K562 (cell line): Measurements from ENCODE around the gene KHSRP. TPM values are rescaled to one million over a fixed set of nuclear protein-coding genes. Genes with fewer than 3 reads are reported as not detected.

Experiments used
- ATAC-seq: fragments of 200-7000 bp; cut with Tn5 transposase; 3 replicates; pipeline ENCODE4 v1.9.1; 2020; ENCODE audit warnings: moderate library complexity
- BruUV-seq: library from RNA; stranded (reverse); fragments of 400-500 nt; replicated peaks from 2 replicates; lab custom pipeline; 2021; lab: Mats Ljungman, UMichigan
- CTCF ChIA-PET: fragments of 300-600 bp; formaldehyde crosslinking; extraction: SDS; loops from one replicate; lab custom pipeline; 2021; ENCODE audit warnings: low intra/inter-chr PET ratio; lab: Yijun Ruan, JAX
- POLR2A ChIA-PET: fragments of 300-600, 350-650 bp; sonication (Branson Sonifier 250); formaldehyde crosslinking; extraction: SDS; loops from one replicate; lab custom pipeline; 2021; ENCODE audit warnings: antibody characterized with exemption, inconsistent platforms; lab: Yijun Ruan, JAX
- DNase-seq, 4 experiments: peaks; one replicate each; pipeline versions ENCODE4 v3.0.0 to v3.0.0-alpha.2; 2011 to 2018; ENCODE audit warnings: low spot score in 3 of 4, mixed read lengths in 3 of 4; ENCODE audit errors: extremely low read depth in 1 of 4
- FAIRE-seq: peaks from 2 replicates; lab custom pipeline; 2011; peaks lifted over from hg19 to GRCh38; lab: Jason Lieb, UNC
- H2AFZ ChIP-seq: 2 replicates; pipeline ENCODE4 v1.6.0; 2011; ENCODE audit warnings: low read depth, low read length, control low read depth, inconsistent platforms
- H3K27ac ChIP-seq: fragments of 200-600 bp; 3 replicates; pipeline ENCODE4 v1.8.0; 2011; ENCODE audit warnings: low read depth, mild to moderate bottlenecking, control low read depth, inconsistent platforms, low read length, moderate library complexity, mixed read lengths; ENCODE audit errors: extremely low read depth
- H3K27me3 ChIP-seq, 2 experiments: fragments of 300-600 bp in 1 of 2; 2 replicates in 1 of 2; 3 replicates in 1 of 2; pipeline versions ENCODE4 v1.6.0 to v1.8.0; 2011; ENCODE audit warnings: inconsistent platforms in 2 of 2, low read length in 2 of 2, mild to moderate bottlenecking in 1 of 2, mixed read lengths in 1 of 2, moderate library complexity in 1 of 2; ENCODE audit not compliant: control insufficient read depth in 2 of 2, insufficient read depth in 2 of 2
- H3K36me3 ChIP-seq: fragments of 300-600 bp; 3 replicates; pipeline ENCODE4 v1.8.0; 2011; ENCODE audit warnings: mild to moderate bottlenecking, low read length, inconsistent platforms; ENCODE audit not compliant: control insufficient read depth, insufficient read depth
- H3K4me1 ChIP-seq, 2 experiments: fragments of 200-600 bp in 1 of 2; replicated peaks in 1 of 2; 2 replicates in 1 of 2; 3 replicates in 1 of 2; pipeline versions ENCODE4 v1.5.1 to v1.8.0; 2011; ENCODE audit warnings: inconsistent platforms in 2 of 2, low read length in 2 of 2, mild to moderate bottlenecking in 1 of 2, mixed read lengths in 1 of 2, moderate library complexity in 1 of 2; ENCODE audit not compliant: control insufficient read depth in 2 of 2, insufficient read depth in 2 of 2
- H3K4me2 ChIP-seq: 2 replicates; pipeline ENCODE4 v1.6.1; 2011; ENCODE audit warnings: low read length, control low read depth, inconsistent platforms, mixed read lengths; ENCODE audit not compliant: insufficient read depth
- H3K4me3 ChIP-seq: fragments of 200-600 bp; sonication (generic), shearing (Covaris generic); 2 replicates; pipeline ENCODE4 v1.5.1; 2016; ENCODE audit warnings: control low read depth, inconsistent platforms
- H3K79me2 ChIP-seq: fragments of 200-600 bp; 3 replicates; pipeline ENCODE4 v1.8.0; 2011; ENCODE audit warnings: low read length, inconsistent platforms; ENCODE audit not compliant: control insufficient read depth, insufficient read depth
- H3K9ac ChIP-seq, 2 experiments: 2 replicates each; pipeline versions ENCODE4 v1.6.0 to v1.6.1; 2011; ENCODE audit warnings: low read depth in 2 of 2, low read length in 2 of 2, control low read depth in 1 of 2, inconsistent platforms in 1 of 2, mild to moderate bottlenecking in 1 of 2, mixed read lengths in 1 of 2; ENCODE audit not compliant: insufficient read depth in 1 of 2
- H3K9me1 ChIP-seq: one replicate; pipeline ENCODE4 v1.6.0; 2011; ENCODE audit warnings: inconsistent platforms, mild to moderate bottlenecking, low read length, moderate library complexity; ENCODE audit not compliant: control insufficient read depth, insufficient read depth
- H3K9me3 ChIP-seq: replicated peaks from 2 replicates; pipeline ENCODE4 v1.5.1; 2011; ENCODE audit warnings: low read depth, low read length, inconsistent platforms; ENCODE audit not compliant: control insufficient read depth, insufficient read depth
- H4K20me1 ChIP-seq: replicated peaks from 2 replicates; pipeline ENCODE4 v1.6.1; 2011; ENCODE audit warnings: low read length, inconsistent platforms, mixed read lengths; ENCODE audit not compliant: control insufficient read depth, insufficient read depth
- TSC22D4 ChIP-seq: fragments of 450-650 bp; IDR thresholded peaks from 2 replicates; pipeline ENCODE4 v1.6.1; 2016; ENCODE audit warnings: missing genetic modification characterization, missing biosample characterization, control low read depth
- VEZF1 ChIP-seq: fragments of 200-800 bp; sonication (Bioruptor generic); IDR thresholded peaks from 2 replicates; pipeline ENCODE4 v1.6.1; 2017; ENCODE audit warnings: missing genetic modification characterization, missing compliant biosample characterization
- WGBS: fragments of 100-300 bp; shearing (Covaris generic); methylation state at CpG from one replicate; pipeline ENCODE4 v1.1.6; 2016; ENCODE audit warnings: low coverage, mixed read lengths; ENCODE audit not compliant: insufficient coverage; ENCODE audit errors: missing lambda C conversion rate; 5-methylcytosine and 5-hydroxymethylcytosine counted together
- in situ Hi-C: fragments of 300-500 bp; cut with MboI; formaldehyde crosslinking; loops from 4 replicates; pipeline ENCODE4 v1.15.0; 2018; ENCODE audit warnings: inconsistent platforms, mixed read lengths
- intact Hi-C: fragments of 100-400 bp; cut with micrococcal nuclease; formaldehyde crosslinking; loops from 2 replicates; pipeline ENCODE4 v1.14.2; 2022
- polyA plus RNA-seq, 8 experiments: library from polyadenylated mRNA; depleted of rRNA in 4 of 8; stranded (reverse) in 5 of 8; unstranded in 3 of 8; fragments of >200 nt; fragmentation: Nextera tagmentation in 2 of 8; fragmentation: Illumina TruSeq in 1 of 8; extraction: Ambion mirVana in 2 of 8; extraction: Trizol in 1 of 8; gene quantifications; 2 replicates each; pipeline versions ENCODE4 v1.2.1 to v1.2.3, GENCODE V29; 2011 to 2014; ENCODE audit warnings: inconsistent platforms in 1 of 8, missing spikeins in 1 of 8
- total RNA-seq, 7 experiments: library from RNA; depleted of rRNA in 6 of 7; stranded (reverse); fragments of >200 nt in 6 of 7; fragmentation: Illumina TruSeq in 2 of 7; extraction: Trizol in 2 of 7; gene quantifications; 2 replicates each; pipeline versions ENCODE4 v1.2.1 to v1.2.3, GENCODE V29; 2011 to 2021; ENCODE audit warnings: low replicate concordance in 1 of 7

KHSRP gene
- total and polyA plus RNA-seq, 9 of the 15 experiments (the other 6 are each of a cell fraction or from before 2014, with no cell fraction given), result 4.2 to 564 (median 139) TPM

- in situ Hi-C loops (no loop called here), intact Hi-C loops (no loop called here)
- no peaks in the 10 kb centered on the region for H3K27me3 ChIP-seq
- H3K4me2 ChIP-seq, result no peak overlapping the region
- H3K9me1 ChIP-seq, result no peaks in the 10 kb centered on the region
- no peak overlapping the region for H3K9ac ChIP-seq
- no peaks in the 10 kb centered on the region for H3K9me3 ChIP-seq
- ATAC-seq (no peak), FAIRE-seq (no peak), DNase-seq (peak in 1 of 4 experiments; percentile 21)
- ChIA-PET POLR2A (no interaction called here), CTCF (interaction anchor here (0.6 kb wide), 1 partner anchor 10 kb away, joined by 3 read pairs; no protein-coding TSS in a partner anchor)
- no peak overlapping the region for H3K27ac ChIP-seq
- peaks cover 5% of the 10 kb centered on the region; the same call in 1 of the 2 replicates for H4K20me1 ChIP-seq
- no peak for TF ChIP-seq TSC22D4 (tag)
- 0 out of 2 replicates have a peak, but pooled peaks have one; percentile 8 for TF ChIP-seq VEZF1
- no peak overlapping the region for H3K4me3 ChIP-seq
- H3K79me2 ChIP-seq, result no peaks in the 10 kb centered on the region
- no TSS peak for BruUV-seq
- peaks cover 49% of the 10 kb centered on the region; the same call in 1 of the 3 replicates for H3K36me3 ChIP-seq
- no peak overlapping the region for H2AFZ ChIP-seq
- peaks cover 0 to 46% of the 10 kb centered on the region in 2 experiments; a peak in 2 of 5 replicates for H3K4me1 ChIP-seq
- WGBS, result 69% methylated on average over 4 of the region's 10 CpGs
Measured at GRCh38 chr19:6413291-6413690, 11.3 kb downstream of the KHSRP start.
